Left lobe of liver (tissue), 2 donors: ENCODE results near the gene RTP5. TPM values are rescaled to one million over a fixed set of nuclear protein-coding genes. Genes with fewer than 3 reads are reported as not detected.
"Not testable (repeated sequence)": the region's sequence is repeated elsewhere in the genome, so short reads cannot be mapped to it uniquely, and the experiment has no call there.

Experiments used
- ATAC-seq: fragments of 200-7000 bp; cut with Tn5 transposase; one replicate; pipeline ENCODE4 v1.9.1; 2020; ENCODE audit warnings: mild to moderate bottlenecking, moderate library complexity
- DNase-seq: peaks from one replicate; pipeline ENCODE4 v3.0.0-alpha.2; 2020; ENCODE audit warnings: low spot score
- total RNA-seq: library from RNA; stranded (reverse); gene quantifications from one replicate; pipeline ENCODE4 v1.2.1, GENCODE V29; 2021
- donor health status: DM: no; HTN: no; CAD: no; lungs with moderate emphysema.
- donor health status: DM: no; HTN: yes; CAD: no.

Gene RTP5
- total RNA-seq: not detected

DNA sequence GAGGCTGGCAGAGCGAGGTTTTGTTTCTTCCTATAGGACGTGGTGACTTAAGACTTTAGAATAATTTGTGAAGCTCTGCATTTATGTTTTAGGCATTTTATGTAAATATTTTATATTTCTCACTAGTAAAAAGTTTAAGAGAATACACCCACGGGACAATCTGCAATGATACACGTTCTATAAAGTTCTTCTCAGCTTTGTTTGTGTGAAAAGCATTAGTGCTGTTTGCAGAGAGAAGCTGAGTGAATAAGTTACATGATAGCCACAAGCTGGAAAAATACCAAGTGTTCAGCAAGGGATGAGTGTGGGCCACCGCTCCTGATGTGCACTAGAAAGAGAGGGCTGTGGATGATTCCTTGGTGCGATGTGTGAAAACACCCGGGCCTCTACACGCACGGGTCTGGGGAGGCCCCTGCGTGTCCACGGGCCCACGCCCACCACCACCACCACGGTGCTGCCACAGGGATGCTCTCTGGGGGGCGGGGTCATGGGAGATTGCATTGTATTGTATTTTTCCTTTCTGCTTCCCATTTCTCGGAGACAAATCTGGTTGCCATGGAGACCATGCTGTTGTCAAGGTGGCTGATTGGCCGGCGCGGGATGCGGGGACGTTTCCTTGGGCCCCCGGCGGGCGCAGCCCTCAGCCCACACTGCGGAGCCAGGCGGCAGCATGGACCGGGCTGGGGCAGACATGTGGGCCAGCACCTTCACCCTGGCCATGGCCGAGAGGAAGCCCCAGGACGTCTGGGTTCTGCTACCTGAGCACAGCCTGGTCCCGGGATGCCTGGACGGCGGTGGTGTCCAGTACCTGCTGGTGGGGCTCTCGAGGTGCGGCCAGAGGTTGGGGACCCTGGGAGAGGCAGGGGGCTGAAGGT is at the start of gene RTP5:
Gene RTP5 (plus strand): TSS at position 643 of the 875 bp plus-strand sequence. CDS start 28 bp downstream, at position 671.
- no peak for ATAC-seq
- DNase-seq: no peak

DNA sequence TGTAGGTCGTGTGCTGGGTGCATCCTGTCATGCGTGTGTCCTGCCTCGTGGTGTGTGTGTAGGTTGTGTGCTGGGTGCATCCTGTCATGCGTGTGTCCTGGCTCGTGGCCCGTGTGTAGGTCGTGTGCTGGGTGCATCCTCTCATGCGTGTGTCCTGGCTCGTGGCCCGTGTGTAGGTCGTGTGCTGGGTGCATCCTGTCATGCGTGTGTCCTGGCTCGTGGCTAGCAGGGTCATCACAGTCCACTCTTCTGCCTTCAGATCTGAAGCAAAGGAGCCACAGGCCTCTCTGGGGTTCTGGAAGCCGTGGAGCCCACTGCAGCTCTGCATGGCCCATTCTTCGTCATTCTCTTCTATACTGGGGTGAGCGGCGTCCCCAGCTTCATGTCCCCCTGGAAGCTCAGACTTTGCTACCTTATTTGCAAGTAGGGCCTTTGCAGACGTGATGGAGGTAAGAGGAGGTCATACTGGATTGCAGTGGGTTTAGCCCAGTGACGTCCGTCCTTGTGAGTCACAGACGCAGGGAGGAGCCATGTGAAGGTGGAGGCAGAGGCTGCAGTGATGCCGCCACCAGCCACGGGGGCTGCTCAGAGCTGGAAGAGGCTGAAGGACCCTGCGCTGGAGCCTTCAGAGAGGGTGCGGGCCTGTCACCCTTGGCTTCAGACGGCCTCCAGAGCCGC is 49.4 kb upstream of the RTP5 start:
- peak; percentile 52 for DNase-seq
- ATAC-seq: not testable (repeated sequence)

DNA sequence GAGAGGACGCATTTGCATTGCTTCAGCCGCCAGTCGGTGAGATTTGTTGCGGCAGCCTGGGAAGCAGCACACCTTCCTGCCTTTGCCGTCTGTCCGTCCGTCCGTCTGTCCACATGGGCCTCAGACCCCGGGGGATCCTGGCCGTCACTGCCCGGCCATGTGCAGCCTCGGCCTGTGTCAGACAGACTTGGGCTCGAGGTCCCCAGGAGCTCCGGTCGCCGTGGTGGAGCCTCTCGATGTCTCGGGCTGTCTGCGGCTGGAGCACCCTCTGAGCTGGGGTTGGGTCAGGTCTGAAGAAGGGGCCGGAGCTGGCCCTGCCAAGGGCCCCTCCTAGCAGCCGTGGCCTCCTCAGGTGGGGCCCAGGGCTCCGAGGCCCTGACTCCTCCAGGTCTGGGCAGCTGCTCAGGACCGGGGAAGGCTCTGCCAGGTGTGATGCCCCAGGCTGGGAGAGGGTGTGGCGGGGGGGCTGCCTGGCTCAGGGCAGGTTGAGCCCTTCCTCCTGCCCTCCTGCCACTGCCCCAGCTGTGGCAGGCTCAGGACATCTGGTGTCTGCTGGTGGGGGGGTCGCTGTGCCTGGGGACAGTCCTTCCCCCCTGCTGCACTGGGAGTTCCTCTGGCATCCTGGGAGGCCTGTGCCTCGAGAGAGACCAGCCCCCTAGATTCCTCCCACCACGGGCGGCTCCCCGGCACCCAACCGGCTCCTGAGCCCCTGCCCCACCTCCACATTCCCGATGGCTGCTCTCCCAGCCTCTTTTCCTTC is 48.7 kb upstream of the RTP5 start:
- ATAC-seq (no peak), DNase-seq (peak; percentile 44)

DNA sequence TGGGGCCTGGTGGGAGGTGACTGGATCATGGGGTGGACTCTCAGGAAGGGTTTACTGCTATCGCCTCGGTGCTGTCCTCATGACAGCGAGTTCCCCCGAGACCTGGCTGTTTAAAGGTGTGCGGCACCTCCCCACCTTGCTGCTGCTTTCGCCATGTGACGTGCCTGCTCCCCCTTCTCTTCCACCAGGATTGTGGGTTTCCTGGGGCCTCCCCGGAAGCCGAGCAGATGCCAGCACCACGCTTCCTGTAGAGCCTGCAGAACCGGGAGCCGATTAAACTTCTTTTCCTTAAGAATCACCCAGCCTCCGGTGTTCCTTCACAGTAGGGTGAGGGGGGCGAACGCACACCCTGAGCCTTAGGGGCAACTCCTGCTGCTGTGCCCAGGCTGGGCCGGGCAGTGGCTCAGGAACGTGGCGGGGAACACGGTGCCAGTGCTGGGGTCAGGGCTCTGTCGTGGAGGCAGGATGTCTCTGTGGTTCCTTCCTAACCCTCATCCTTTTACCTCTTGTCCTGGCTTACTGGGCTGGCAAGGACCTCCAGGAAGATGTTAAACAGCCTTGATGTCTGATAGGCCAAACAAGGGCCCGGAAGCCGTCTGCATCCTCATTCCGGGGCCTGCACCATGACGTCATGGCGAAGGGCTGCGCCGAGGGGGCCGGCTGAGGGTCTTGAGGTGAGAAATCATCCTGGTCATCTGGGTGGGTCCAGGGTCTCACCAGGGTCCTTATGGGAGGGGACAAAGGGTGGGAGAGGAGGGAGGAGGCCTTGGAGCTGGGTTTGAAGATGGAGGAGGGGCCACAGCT is 47.9 kb upstream of the RTP5 start:
- DNase-seq (peak; percentile 44), ATAC-seq (no peak)

DNA sequence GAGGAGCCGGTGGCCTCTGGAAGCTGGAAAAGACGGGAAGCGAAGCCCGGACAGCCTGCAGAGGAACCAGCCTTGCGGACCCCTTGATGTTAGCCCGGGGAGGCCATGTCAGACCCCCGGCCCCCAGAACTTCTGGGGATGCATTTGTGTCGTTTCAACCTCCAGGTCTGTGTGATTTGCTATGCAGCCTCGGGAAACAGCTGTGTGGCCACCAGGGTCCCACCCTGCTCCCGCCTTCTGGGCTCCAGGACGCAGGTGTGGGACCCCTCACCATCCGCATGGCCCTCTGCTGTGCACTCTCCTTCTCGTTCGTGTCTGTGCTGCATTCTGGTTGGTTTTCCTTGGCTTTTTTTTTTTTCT is 47.3 kb upstream of the RTP5 start:
- no peak for ATAC-seq

DNA sequence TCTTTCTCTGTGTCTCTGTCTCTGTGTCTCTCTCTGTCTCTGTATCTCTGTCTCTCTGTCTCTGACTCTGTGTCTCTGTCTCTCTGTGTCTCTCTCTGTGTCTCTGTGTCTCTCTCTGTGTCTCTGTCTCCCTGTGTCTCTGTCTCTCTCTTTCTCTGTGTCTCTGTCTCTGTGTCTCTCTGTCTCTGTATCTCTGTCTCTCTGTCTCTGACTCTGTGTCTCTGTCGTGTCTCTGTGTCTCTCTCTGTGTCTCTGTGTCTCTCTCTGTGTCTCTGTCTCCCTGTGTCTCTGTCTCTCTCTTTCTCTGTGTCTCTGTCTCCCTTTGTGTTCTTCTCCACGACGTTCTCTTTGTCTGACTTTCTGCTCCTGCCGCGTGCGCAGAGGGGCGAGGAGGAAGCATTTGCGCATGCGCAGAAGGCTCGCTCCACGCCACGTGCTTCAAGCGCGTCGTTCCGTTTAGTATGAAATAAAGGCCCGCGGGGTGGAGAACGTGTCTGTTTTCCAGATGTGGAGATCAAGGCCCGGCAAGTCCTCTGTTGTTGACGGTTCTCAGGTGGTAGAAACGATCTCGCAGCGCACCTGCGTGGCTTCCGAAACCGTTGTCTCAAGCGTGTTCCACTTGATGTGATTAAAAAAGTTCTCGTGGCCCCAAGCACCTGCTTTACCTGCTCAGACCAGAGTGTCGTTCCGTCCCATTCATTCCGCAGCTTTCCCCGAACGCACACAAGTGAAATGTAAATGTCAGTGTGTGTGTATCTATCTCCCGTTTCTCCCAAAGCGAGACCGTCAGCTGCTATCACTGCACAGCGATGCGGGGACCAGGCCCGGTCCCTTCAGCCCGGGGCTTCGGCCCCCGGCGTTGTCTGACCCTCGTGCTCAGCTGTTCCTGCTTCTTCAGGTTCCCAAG is 45.7 kb upstream of the RTP5 start:
- DNase-seq, ATAC-seq: not testable (repeated sequence)

More for the DNA sequence above, 47.3 kb upstream of the RTP5 start:
- no peak for DNase-seq

DNA sequence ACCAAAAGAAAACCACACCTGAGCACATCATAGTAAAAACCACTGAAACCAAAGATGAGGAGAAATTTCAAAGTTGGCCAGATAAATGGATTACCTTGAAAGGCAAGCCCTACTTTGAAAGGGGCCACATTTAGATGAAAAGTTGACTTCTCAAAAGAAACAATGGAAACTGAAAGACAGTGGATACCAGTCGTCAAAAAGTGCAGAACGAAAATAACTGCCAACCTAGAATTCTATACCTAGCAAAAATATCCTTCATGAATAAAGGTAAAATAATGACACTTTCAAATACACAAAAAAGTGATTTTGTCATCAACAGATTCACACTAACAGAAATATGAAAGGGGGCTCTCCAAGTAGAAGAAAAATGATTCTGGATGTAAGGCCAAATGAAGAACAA is 42.1 kb upstream of the RTP5 start:
- ATAC-seq (no peak), DNase-seq (no peak)

DNA sequence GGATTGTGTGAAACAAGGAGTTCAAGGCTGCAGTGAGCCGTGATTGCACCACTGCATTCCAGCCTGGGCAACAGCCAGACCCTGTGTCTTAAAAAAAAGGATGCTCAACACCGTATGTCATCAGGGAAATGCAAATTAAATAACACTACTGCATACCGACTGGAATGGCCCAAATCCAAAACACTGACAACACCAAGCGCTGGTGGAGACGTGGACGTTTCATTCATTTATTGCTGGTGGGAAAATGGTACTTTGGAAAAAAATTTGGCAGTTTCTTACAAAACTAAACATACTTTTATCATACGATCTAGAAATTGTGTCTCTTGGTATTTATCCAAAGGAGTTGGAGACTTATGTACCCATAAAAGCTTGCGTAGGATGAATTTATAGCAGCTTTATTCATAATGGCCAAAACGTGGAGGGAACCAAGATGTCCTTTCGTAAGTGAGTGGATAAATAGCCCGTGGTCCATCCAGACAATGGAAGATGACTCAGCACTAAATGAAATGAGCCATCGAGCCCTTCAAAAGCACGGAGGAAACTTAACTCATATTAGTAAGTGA is 36.3 kb upstream of the RTP5 start:
- no peak for ATAC-seq
- no peak for DNase-seq

DNA sequence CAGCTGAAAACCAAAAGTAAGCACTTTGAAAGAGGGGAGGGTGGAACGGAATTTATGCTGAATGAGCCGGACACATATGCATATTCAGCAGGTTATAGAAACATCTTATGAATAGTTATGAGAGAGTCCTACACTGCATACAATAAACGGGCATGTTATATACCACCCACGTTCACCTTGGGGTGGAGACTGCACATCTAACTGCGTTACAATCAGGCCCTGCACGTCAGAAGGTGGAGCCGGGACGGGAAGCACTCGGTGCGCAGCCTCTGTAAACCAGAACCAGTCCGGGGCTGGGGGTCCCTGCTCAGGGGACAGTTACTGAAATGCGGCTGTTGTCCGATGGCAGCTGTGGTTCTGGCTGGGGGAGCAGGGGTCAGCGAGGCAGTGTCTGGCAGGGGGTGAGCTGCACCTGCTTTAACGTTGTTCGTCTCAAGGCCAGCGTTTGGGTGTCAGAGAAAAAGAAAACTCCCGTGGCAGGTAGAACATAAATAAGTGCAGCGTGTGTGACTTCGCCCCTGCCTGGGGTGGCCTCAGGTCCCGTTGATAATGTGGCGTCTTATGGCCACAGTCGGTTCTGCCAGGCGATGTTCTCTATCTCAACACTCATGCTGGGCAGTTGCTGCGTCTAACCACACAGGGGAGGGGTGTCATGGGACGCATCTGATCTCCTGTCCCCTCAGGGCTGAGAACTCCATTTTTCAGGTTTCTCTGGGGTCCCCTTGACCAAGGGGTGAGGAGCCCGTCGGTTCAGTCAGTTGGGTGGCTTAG is 35.6 kb upstream of the RTP5 start:
- not testable (repeated sequence) for DNase-seq, ATAC-seq

DNA sequence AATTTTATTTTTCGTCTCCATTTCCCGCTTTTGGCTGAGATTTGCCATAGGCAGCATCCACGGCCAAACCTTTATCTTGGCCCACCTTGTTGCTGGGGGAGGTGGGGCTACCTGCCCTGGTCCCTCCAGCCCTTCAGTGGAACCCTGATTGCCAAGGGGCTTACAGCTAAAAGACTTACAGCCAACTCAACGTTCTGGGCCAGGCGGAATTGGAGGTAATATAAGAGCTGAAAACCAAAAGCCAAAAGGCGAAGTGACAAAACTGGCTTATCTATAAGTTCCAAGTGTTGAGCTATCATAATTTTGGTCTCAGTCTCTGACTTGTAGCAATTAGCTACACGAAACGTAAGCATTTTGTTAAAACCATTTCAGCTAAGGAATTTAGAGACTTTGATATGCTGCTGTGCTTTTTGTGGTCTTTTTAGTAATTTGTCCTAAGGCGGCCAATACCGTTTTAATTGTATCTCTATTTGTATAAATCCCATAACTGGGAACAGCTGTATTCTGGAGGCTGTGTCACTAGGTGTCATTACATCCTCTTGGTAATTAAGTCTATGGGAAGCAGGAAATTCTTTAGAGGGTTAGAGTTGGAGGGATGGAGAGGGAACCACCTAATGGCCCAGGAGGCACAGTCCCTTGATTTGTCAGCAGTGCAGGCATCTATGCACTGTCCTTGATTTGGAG is 34.9 kb upstream of the RTP5 start:
- no peak for DNase-seq
- ATAC-seq: no peak

DNA sequence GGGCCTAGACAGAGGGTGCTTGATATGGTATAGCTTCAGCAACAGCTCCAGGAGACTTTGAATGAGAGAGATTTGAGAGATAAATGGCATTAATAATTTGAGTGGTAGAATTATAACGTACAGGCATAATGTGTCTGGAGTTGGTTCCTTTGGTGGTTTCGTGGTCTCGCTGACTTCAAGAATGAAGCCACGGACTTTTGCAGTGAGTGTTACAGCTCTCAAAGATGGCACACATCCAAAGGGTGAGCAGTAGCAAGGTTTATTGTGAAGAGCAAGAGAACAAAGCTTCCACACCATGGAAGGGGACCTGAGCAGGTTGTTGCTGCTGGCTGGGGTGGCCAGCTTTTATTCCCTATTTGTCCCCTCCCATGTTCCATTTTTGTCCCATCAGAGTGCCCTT is 33.9 kb upstream of the RTP5 start:
- no peak for DNase-seq
- no peak for ATAC-seq

DNA sequence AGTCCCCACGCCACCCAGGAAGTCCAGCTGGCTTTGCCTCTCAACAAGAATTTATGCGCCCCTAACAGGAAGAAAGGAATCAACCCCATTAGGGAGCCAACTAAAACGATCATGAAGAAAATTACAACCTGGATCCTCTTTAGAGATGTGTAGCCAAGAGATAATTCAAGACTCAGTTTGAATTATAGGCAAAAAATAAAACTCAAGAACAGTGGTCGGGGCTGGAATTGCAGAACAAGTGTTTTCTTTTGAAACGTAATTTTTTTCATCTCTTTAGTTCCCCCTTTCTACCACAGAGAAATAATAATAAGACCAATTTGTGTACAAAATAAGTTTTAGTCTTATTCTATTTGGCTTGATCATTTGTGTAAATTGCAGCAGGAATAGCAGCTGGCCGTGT is 33.2 kb upstream of the RTP5 start:
- DNase-seq (no peak), ATAC-seq (no peak)

DNA sequence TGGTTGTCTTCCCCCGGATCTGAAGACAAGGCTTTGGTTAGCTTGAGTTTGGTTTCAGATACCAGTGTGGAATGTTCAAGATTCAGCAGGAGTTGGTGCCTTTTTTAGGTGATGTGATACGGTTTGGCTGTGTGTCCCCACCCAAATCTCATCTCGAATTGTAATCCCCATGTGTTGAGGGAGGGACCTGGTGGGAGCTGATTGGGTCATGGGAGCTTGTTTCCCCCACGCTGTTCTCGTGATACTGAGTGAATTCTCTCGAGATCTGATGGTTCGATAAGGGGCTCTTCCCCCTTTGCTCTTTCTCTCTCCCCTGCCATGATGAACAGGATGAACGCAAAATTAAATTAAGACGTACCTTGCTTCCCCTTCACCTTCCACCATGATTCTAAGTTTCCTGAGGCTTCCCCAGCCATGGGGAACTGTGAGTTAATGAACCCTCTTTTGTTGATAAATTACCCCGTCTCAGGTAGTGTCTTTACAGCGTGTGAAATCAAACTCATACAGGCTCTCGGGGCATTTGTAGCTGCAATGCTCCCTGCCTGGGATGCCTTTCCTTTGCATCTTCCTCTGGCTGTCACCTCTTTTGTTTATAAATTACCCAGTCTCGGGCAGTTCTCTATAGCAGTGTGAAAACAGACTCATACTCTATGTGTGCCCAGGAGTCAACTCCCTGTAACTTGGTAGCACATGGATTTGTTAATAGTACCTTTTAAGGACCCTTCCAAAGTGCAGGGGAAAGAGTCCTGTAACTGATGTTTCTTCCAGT is 32.1 kb upstream of the RTP5 start:
- ATAC-seq (no peak), DNase-seq (no peak)

DNA sequence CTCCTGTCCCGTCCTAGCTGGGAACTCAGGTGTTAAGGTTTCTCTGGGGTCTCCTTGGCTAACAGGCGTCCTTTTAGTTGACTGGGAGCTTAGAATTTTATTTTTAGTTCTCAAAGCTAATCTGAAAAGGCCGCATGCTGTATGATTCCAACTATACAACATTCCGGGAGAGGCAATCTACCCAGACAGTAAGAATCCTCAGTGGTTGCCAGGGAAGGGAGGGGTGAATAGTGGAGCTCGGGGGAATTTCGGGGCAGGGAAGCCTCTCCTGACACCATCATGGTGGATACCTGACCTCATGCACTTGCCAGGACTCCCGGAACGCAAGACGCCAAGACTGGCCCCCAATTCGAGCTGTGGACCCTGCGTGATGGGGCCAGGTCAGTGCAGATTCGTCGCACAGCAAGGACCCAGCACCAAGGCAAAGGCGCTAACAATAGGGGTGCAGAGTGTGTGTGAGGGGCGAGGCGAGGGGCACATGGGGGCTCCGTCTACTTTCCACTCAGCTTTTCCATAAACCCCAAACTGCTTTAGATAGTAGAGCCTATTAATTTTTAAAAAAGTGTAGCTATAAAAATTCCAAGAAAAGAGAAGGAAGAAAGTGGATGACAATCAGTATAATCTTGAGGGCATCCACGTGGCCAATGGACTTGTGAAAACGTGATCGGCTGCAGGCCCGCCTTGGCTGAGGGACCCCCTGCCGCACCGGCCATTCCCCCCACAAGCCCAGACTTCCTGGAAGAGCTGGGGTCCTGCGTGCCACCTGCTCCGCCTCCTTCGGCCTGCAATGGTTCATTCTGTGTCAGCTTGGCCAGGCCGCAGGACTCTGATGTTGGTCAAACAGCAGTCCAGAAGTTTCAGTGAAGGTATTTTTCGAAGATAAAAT is 28.1 kb upstream of the RTP5 start:
- DNase-seq (no peak), ATAC-seq (no peak)

DNA sequence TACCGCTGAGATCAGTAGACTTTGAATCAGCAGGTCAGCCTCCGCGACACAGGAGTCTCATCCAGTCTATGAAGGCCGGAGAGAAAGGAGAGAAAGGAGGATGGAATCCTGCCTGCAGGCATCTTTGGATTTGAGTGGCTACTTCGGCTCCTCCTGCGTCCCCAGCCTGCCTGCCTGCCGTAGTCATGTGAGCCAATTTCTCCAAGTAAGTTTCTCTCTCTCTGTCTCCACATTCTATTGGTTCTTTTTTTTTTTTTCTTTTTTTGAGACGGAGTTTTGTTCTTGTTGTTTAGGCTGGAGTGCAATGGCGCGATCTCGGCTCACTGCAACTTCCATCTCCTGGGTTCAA is 27.5 kb upstream of the RTP5 start:
- ATAC-seq: no peak
- no peak for DNase-seq

DNA sequence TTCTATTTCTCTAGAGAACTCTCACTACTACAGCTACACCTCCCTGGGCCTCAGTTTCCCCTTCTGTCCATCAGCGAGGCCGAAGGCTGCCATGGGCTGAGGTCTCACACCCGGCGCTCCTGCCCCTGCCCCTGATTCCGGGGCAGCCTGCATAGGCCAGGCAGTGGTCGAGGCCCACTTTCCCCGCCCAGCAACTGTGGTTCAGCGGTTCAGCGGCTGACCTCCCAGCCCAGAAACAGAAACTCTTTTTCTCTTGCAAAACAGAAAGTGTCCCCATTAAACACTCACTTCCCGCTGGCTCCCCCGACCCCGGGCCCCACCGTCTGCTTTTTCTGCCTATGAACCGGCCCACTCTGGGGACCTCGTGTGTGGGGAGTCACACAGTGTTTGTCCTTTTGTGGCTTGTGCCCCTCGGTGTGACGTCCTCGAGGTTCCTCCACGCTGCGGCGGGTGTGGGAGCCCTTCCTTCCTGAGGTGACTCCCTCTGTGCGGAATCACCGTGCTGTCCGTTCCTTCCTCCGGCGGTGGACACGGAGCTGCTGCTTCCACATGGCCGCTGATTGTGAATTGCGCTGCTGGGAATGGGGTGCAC is 26.8 kb upstream of the RTP5 start:
- peak; percentile 35 for ATAC-seq
- peak; percentile 48 for DNase-seq
